Prostate gland (tissue), 2 donors: Measurements from ENCODE around the gene ITGB8.

Experiments
- POLR2A ChIP-seq: fragments of 450-650 bp; IDR thresholded peaks from one replicate; pipeline ENCODE4 v1.6.1; 2016; ENCODE audit warnings: antibody characterized with exemption, mild to moderate bottlenecking
- POLR2AphosphoS5 ChIP-seq: sonication (generic); formaldehyde crosslinking; IDR thresholded peaks from one replicate; pipeline ENCODE4 v1.6.1; 2017; ENCODE audit warnings: antibody characterized with exemption
- TF ChIP-seq, protein P1 (sequence below), 4 experiments: fragments of 200-600 bp in 2 of 4; fragments of 450-650 bp in 2 of 4; sonication (generic) in 2 of 4; IDR thresholded peaks; 1 replicate in 3 of 4; 2 replicates in 1 of 4; pipeline ENCODE4 v1.5.1; 2016 to 2019; ENCODE audit warnings: antibody characterized with exemption in 4 of 4, mild to moderate bottlenecking in 2 of 4, moderate library complexity in 2 of 4

DNA sequence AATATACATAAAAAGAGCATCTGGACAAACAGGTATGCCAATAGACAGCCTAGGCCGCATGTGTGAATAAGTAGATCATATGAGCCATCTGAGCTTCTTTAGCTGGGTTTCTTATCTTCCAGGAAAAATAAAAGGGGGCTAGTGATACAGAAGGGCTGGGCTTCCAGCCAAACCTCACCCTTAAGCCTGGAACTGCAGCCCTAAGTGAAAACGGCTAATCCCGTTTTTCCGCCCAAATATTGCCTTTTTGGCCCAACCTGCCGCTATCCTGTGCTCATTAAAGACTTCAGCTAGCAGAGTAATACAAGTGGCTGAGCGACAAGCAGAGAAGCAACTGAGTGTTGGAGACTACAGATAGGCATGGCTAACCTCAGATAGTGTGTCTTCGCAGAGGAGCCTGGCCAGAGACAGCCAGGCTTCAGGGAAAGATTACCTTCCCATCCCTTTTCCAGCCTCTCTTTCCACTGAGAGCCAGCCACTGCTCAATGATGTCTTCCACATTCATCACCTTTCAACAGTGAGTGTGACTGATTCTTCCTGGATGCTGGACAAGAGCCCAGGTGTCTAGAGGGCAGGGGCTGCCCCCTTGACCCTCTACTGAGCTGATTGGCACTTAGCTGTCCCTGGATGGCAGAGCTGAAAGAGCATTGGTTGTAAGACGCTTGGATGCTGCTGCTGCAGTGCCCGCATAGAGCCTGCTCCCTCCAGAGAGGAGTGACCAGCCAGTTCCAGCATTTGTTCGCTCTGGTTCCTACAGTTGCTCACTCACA, 108.9 kb downstream of the ITGB8 start:
- TF ChIP-seq, protein P1, sequence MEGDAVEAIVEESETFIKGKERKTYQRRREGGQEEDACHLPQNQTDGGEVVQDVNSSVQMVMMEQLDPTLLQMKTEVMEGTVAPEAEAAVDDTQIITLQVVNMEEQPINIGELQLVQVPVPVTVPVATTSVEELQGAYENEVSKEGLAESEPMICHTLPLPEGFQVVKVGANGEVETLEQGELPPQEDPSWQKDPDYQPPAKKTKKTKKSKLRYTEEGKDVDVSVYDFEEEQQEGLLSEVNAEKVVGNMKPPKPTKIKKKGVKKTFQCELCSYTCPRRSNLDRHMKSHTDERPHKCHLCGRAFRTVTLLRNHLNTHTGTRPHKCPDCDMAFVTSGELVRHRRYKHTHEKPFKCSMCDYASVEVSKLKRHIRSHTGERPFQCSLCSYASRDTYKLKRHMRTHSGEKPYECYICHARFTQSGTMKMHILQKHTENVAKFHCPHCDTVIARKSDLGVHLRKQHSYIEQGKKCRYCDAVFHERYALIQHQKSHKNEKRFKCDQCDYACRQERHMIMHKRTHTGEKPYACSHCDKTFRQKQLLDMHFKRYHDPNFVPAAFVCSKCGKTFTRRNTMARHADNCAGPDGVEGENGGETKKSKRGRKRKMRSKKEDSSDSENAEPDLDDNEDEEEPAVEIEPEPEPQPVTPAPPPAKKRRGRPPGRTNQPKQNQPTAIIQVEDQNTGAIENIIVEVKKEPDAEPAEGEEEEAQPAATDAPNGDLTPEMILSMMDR (IDR thresholded peaks at IDR 0.05): no peak
- TF ChIP-seq POLR2A (no peak), POLR2AphosphoS5 (no peak)
